LNCAP (cell line): ENCODE data around the gene IL22RA2.

Experiments used
- CTCF ChIP-seq: fragments of 450-650 bp; IDR thresholded peaks from 2 replicates; pipeline ENCODE4 v1.5.1; 2017; ENCODE audit warnings: mild to moderate bottlenecking

IL22RA2 gene

DNA sequence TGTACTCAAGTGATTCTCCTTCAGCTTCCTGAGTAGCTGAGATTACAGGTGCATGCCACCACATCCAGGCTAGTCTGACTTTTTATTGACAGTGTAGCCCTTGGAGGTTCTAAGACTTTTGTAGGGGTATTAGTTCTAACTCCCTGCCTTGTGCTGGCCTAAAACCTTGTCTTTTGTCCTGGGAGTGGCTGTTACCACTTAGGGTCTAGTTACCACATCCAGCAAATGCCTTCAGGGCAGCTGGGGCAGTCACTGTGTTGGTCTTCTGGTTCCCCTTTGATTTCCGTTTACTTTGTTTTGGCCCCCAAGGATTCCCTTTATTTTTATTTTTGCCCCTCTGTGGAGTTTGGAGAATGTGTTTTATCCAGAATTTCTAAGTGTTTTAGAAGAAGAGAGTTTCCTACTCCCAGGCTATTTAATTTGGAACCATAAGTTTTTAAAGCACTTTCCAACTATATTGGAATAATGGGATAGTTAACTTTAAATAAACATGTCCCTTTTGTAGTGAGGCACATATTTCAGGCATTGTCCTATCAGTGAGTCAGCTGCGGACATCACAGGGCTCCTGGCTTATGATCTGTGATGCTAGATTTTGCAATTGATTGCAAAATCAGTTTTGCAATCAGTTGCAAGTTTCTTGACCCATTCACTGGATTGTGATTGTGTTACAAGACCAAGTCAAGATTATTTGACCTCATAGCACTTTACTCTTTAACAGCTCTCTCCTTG lies 25.0 kb downstream of the IL22RA2 start:
- TF ChIP-seq CTCF: no peak

- no peak for TF ChIP-seq CTCF
Observed at GRCh38 chr6:137147195-137147594, 26.2 kb downstream of the IL22RA2 start.

DNA sequence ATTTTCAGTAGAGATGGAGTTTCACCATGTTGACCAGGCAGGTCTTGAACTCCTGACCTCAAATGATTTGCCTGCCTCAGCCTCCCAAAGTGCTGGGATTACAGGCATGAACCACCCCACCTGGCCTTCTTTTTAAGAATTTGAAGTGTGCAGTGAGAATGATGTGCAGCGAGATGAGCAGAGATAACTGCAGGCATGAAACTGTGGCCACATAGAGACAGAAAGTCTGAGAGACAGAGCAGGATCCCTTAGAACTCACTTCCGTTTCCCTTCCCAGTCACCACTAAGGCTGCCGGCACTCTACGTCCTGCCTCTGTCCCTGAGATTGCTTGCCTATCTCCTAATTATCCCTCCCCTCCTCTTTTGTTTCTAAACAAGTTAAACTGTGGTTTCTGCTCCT lies 27.2 kb downstream of the IL22RA2 start:
- no peak for TF ChIP-seq CTCF

- TF ChIP-seq CTCF: no peak
Observed at GRCh38 chr6:137145421-137145820, 28.0 kb downstream of the IL22RA2 start.

DNA sequence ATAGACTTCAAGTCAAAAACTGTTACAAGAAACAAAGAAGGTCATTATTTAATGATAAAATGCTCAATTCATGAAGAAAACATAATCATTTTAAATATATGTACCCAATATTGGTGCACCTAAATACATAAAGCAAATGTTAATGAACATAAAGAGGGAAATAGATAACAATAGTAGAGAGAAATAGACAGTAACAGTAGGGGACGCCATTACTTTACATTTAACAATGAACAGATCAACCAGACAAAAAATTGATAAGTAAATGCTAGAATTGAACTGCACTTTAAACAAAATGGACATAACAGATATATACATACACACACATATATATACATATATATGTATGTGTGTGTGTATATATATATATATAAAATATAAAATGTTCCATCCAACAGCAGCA lies 37.4 kb downstream of the IL22RA2 start:
- TF ChIP-seq CTCF: peak; percentile 49

DNA sequence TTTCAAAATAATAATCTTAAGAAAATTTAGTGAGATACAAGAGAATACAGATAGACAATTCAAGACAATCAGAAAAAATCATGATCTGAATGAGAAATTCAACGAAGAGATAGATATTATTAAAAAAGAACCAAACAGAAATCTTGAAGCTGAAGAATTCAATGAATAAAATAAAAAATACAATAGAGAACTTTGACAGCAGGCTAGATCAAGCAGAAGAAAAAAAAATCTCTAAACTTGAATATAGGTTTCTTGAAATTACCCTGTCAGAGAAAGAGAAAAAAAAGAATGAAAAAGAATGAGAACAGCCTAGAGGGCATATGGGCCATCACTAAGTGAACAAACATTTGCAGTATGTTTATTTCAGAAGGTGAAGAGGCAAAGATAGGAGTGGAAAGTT lies 39.0 kb downstream of the IL22RA2 start:
- TF ChIP-seq CTCF: no peak

- no peak for TF ChIP-seq CTCF
Observed at GRCh38 chr6:137133122-137133521, 40.3 kb downstream of the IL22RA2 start.
